Iris pigment epithelial cell (primary cell): ENCODE measurements around the gene VSIG10L.

Experiments
- DNase-seq: peaks from one replicate; pipeline ENCODE4 v3.0.0-alpha.2; 2011; ENCODE audit warnings: low read depth

VSIG10L gene

DNA sequence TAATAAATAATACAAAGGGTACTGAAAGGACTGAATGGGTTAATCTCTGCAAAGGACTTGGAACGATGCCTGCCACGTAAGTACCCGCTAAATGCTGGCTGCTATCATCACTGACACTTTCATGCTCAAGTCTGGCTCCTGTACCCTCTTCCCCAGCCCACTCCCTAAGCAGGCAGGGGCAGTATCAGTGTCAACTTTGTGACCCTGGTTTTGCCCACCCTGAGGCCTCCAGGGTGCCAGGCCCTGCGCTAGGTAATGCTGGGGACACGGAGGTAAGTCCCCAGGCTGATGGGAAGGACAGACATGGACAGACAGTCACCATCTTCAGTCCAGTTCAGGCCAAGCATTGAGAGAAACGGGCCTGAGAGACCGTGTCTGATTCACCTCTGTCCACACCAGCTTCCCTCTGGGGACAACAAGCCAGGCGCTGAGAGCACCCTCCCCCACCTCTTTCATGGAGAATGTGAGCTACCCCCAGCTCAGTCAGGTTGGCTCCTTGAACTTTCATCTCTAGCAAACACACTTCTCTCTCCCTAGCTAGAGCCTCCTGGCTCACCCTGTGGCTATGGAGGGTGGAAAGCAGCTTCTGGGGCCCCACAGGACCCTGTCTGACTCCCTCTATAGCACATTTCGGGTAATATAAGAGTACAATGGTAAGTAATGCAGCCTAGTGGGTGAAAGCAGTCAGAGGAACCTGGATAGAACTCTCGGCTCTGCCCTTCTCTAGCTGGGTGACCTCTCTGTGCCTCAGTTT lies 23.4 kb upstream of the VSIG10L start:
- DNase-seq = peak; percentile 59

DNA sequence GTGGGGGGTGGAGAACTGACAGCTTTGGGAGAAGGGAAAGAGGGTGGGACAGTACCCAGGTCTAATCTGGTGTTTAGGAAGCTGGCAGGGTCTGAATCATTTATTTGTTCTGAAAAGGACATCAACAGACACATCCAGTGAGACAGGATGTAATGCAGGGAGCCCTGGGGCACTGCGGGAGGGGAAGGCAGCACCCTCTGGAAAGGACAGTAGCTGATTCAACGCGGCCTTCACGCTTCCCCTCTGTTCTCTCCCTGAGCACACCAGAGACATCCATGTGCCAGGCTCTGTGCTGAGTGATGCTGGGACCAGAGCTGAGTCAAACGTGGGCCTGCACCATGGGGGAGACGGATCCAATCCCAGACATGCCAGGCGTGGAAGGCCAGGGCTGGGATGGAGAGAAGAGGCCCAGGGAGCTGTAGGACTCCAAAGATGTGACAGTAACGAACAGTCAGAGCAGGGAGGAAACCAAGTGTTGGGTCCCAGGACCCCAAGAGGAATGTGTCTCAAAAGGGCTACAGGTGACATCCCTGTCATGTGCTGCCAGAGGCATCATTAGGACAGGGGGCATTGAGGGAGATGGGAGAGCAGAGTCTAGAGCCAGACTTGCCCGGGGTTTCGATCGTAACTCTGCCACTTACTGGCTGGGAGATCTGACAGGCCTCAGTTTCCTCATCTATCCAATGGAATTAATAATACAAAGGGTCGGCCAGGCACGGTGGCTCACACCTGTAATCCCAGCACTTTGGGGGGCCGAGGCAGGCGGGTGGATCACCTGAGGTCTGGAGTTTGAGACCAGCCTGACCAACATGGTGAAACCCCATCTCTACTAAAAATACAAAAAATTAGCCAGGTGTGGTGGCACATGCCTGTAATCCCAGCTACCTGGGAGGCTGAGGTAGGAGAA lies 22.5 kb upstream of the VSIG10L start:
- DNase-seq = no peak

DNA sequence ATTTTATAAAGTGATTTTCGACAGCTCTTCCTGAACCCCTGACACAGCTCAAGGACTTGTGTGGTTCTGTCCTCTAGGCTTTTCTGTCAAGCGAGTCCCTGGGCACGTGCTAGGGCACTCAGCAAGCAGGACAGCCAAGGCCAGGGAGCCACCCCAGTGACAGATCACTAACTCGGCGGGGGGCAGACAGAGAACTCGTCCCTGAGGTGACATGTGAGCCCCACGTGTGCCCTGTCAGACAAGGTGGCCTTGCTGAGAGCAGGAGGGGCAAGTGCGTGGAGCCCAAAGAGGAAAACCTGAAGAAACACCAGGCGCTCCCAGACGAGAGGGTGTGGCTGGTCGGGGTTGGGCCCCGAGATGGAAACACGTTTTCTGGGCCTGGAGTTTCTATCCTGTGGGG lies 19.3 kb upstream of the VSIG10L start:
- DNase-seq = no peak

GRCh38 chr19:51359294-51359693 lies 17.4 kb upstream of the VSIG10L start:
- peak; percentile 96 for DNase-seq

- no peak for DNase-seq
Observed at GRCh38 chr19:51357952-51358351, 16.0 kb upstream of the VSIG10L start.

DNA sequence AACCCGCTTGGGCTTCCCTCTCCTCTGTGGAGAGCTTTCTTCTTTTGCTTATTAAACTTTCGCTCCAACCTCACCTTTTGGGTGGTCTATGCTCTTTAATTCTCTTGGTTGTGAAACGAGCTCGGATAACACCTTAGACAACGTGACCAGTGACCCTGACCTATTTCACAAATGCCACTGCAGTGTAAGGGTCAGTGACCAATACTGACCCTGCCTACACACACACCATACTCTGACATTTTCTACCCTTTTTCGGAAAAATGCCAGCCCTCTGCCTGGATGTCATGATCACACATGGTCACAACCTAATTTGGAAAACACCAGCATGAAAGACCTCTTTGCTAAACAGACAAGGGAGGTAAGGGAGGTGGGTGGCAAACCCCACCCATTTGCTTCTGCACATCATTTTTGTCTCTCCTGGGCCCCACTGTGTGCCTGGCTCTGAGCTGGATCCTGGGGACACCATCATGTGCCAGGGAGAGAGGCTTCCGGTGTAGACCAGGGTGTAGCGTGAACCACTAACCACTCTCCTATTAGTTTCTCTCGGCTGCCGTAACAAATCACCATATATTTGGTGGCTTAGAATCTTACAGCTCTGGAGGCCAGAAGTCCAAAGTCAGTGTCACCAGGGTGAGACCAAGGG lies 14.3 kb upstream of the VSIG10L start:
- DNase-seq = no peak

- peak; percentile 57 for DNase-seq
Observed at GRCh38 chr19:51354742-51355148, 12.8 kb upstream of the VSIG10L start.

DNA sequence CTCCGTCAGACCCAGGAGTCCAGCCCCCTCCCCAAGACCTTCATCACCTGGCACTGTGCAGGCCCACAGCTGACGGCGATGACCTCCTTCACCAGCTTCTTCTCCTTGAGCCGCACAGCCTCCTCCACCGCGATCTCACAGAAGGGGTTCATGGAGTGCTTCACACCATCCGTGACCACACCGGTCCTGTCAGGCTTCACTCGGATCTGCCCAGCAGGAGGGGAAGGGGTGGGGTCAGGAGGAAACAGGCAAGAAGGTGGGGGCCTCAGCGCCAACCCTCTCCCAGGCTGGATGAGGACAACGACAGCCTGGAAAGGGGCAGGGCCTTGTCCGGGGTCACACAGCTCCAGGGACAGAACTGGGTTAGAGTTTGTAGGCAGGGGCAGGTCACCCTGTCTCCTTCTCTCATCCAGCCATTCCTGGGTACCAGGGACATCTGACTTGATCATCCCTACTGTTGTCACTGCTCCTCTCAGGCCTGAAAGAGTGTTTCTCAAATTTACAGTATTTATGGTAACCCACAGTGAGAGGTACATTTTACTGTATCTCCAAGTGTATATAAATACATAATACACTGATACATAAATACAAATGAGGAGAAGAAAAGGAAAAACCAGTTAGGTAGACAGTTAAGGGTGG lies 12.3 kb upstream of the VSIG10L start:
- no peak for DNase-seq

DNA sequence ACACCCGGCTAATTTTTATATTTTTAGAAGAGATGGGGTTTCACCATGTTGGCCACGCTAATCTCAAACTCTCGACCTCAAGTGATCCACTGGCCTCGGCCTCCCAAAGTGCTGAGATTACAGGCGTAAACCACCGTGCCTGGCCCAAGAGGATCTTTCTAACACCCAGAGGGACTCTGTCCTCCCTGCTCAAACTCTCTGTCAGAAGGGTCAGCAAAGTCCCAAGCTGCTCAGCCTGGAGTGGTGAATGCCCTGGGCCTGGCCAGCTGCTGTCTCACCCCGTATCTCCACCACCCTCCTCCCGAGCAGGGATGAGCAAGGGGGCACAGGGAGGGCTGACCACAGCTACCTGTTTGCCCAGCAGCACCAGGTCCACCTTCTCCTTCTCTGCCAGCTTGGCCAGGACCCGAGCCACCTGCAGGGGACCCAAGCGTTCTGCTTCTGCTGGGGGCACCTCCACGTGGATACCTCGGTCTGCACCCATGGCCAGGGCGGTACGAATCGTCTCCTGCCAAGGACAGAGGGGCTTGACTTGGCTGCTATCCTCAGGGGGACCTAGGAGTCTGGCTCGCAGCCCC lies 10.9 kb upstream of the VSIG10L start:
- no peak for DNase-seq

DNA sequence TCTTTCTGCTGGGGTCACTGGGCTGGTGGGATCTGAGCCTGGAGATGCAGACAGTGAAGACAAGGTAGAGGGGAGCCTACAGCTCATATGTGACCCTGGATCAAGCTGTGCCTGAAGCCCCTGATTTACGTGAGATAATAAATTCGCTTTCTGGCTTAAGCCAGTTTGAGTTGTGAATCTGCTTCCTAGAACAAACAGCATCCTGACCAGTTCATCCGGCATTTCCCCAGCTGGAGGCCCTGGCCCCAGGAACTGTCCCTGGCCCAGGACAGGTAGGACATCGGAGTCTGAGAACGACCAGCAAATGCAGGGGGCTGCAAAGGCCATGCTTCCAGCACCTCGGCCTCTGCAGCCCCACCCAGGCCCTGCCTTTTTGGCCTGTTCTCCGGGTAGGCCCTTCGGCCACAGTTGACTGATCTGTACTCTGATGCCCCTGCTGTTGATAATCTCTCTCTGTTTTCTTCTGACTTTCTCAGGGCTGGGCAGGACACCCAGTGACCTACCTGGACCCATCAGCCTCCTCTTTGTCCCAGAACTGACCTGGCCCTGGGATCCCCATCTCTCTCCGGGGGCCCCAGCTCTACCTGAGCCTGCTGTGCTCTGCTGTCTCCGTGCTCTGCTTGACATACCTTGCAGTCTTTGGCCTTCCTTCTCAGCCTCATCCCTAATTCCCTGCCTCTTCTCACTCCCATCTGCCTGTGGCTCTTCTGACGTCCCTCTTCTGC lies 9.5 kb upstream of the VSIG10L start:
- DNase-seq = no peak

DNA sequence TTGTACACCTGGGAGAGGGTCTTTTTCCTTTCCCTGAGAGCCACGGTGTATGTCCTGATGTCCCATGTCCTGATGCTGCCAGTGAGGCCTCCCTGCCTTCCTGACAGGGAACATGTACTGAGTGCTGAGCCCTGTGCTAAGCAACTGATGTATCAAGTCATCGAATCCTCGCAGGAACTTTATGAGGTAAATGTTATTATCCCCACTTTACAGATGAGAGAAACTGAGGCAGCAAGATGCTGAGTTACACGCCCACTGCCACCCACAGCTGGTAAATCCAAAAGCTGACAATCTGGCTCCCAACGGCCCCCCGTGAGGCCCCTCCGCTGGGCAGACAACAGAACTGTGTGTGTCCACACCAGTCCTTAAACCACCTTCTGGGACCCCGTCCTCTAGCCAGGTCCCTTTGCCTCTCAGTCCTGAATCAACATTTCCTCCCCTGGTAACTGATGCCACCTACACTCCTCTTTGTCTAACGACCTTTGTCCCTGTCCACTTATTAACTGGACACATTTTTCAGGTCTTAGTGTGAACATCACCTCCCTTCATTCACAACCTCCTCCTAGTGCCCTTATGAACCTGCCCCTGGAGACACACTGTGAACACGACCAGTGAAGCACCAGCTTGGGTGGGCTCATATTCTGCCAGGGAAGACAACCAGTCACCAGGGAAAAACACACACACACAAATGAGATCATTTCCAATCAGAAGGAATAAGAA lies 5.4 kb upstream of the VSIG10L start:
- DNase-seq = no peak

- DNase-seq = no peak
Observed at GRCh38 chr19:51346742-51347141, 4.8 kb upstream of the VSIG10L start.

GRCh38 chr19:51345076-51345620 lies 3.2 kb upstream of the VSIG10L start:
- no peak for DNase-seq

DNA sequence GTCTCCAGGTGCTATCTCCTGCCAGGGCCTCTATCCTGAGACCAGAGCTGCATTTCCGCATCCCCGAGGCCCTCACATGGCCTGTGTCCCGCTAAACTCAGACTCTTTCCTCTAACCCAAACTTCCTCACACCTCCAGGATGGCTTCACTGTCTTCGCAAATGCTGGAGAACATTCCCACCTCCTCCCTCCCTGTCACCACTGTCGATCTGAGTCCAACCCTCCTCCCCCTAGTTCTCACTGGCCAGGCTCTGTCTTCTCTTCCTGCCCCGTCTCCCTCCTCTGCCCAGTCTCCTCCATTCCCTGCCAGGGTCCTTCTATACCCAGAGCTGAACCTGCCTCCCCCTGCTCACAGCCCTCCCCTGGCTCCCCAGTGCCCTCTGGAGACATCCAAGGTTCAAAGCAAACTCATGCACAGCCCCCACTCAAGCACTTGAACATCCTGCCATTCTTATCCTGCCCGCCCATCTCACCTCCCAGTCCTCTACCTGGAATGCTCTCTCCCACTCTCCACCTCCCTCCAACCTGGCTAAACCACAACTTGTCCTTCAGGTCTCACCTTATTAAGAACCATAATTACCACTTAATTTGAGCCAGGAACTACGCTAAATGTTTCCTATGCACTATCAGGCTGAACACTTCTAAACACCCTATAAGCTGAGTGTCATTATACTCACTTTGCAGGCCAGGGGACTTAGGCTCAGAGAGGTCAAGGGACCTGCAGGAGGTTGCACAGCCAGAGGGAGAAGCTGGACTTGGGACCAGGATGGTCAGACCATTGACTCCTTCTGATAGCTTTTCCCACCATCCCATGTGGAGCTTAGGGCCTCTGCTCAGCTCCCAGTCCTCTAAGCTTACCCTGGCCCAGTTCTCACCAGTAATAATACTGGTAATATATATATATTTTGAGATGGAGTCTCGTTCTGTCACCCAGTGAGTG lies 961 bp upstream of the VSIG10L start:
- no peak for DNase-seq

GRCh38 chr19:51341066-51341465 lies 873 bp downstream of the VSIG10L start:
- DNase-seq = no peak

GRCh38 chr19:51339687-51340656 lies 2.0 kb downstream of the VSIG10L start:
- DNase-seq = peak; percentile 98

- no peak for DNase-seq
Observed at GRCh38 chr19:51339313-51339686, 2.6 kb downstream of the VSIG10L start.
